ENCODE data around the gene PIGS.

The PIGS gene

DNA sequence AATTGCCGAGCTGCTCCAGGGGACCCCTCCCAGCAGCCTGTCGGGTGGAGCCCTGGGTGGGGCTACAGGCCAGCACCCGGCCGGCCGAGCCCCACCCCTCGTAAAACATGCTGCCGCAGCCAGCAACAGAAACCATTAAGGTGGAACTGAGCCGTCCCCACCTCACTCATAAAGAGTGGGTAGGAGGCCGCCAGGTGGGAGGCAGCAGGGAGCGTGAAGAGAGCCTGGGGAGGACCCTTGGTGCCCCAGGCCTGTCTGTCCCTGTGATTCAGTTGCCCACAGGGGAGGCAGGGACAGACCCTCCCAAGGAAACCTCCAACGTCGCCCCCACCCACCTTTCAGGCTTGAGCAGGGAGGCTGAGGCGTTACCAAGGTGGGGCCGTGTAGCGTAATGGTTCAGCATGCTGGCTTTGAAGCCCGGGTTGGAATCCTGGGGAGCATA, 56.7 kb downstream of the PIGS start:
- DNase-seq (ENCODE audit: extremely low spot score, insufficient read length, low read depth): no peak

DNA sequence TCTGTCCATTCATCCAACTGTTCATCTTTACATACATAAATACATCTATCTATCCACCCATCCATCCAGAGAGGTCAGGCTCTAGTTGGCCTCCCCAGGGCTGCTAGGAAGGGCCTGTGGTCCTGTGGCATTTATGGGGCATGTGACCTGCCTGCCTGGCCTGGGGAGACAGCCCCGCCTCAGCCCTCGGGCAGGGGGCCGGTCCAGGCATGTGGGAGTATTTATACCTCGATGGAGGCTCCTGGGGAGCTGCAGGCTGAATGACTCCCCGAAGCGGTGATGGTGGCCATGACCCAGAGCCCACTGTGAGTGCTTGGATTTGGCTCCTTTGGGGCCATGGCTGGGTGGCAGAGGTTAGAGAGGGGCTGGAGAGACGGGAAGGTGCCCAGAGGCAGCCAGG, 57.8 kb downstream of the PIGS start:
- no peak for DNase-seq (ENCODE audit: extremely low spot score, insufficient read length, low read depth)
- FAIRE-seq: no peak

More for the DNA sequence above, 56.7 kb downstream of the PIGS start:
- FAIRE-seq: no peak

DNA sequence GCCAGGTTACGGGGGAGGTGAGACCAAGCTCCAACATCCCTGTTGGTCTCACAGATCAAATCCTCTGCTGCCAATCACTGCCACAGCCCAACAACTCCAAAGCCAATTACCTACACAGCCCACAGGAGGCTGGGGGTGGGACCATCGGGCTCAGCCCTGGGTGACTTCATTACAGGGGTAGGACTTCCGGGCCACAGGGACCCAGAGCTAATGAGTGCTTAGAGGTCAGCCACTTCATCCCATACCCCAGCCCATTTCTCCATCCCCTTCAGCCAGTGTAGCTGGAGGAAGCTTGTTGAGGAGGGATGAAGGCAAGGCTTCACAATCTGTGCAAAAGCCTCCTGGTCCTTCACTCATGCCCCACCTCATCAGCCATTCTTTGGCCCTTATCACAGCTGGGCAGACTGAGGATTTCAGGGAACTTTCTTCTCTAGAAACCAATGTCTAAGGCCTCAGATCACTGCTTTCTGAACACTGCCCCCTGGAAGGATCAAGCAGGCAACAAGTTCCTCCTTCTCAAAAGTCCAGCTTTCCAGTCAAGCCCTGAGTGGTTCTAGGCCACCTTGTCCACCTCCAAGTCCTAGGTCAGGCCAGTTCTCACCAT, 59.4 kb downstream of the PIGS start:
- DNase-seq (ENCODE audit: extremely low spot score, insufficient read length, low read depth) (no peak), FAIRE-seq (no peak)

DNA sequence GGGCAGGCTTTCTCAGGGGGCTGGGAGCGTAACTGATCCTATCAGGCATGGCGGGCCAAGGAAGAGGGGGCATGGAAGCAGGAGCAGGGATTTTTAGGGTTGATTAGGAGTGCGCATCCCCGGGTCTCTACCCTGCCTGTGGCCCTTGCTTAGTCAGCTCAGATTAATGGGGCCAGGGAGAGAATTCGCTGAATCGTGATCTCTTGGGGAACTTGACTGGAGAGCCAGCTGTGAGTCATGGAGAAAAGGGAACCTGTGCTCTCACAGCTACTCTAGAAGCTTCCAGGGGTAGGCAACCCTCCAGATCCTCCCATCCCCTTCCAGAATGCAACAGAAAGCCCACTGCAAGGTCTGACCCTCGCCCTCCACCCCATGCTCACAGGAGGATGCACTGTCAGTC, 61.5 kb downstream of the PIGS start:
- FAIRE-seq: no peak
- no peak for DNase-seq (ENCODE audit: extremely low spot score, insufficient read length, low read depth)

DNA sequence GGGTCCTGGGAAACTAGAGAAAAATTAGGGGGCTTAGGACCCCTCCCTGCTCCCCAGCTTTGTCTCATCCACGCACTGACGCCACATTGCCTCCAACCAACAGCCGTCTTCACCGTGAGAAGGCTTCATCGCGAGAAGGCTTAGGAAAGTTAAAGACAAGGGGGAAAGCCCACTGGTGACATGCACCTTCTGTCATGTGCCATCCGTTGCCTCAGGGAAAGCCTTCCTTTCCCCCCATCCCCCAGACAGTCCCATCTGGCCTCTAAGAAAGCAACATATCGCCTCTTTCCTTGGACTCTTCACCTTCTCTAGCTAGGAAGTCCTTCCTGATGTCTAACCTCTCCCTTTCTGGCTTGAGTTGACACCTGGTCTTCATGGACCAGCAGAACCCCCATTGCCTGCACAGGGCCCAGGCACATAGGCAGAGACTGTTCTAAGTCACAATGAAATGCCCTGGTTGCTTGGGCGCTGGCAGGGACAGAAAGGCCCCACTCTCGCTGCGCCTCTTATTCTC, 63.1 kb downstream of the PIGS start:
- DNase-seq (ENCODE audit: extremely low spot score, insufficient read length, low read depth) (no peak), FAIRE-seq (no peak)

DNA sequence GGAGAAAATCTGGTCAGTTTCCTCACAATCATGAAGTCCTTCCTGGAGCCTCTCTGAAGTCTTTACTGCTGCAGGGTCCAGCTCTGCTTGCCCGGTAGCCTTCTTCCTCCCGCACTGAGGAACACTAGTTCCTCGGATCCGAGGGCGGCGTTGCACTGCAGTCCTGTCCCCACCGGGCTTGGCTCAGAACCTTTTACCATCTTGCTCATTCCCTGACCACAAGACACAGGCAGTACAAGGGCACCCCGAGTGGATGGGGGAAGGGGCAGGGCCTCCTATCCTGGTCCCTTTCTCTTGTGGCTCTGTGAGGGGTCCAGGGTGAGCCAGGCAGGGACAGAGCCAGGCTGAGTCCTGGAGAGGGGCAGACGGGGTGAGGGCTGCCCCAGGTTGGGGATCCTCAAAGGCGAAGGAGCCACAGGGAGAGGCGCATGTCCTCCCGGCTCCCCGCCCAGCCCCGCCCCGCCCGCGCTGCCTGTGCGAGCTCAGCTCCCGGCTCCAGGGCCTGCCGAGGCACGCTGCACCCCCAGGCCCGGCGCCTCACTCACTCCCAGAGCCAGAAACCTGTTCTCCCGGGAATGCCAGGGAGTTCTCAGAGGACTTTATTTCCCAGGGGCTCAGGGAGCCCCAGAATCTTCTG, 63.6 kb downstream of the PIGS start:
- FAIRE-seq (no peak), DNase-seq (ENCODE audit: extremely low spot score, insufficient read length, low read depth) (no peak)

DNA sequence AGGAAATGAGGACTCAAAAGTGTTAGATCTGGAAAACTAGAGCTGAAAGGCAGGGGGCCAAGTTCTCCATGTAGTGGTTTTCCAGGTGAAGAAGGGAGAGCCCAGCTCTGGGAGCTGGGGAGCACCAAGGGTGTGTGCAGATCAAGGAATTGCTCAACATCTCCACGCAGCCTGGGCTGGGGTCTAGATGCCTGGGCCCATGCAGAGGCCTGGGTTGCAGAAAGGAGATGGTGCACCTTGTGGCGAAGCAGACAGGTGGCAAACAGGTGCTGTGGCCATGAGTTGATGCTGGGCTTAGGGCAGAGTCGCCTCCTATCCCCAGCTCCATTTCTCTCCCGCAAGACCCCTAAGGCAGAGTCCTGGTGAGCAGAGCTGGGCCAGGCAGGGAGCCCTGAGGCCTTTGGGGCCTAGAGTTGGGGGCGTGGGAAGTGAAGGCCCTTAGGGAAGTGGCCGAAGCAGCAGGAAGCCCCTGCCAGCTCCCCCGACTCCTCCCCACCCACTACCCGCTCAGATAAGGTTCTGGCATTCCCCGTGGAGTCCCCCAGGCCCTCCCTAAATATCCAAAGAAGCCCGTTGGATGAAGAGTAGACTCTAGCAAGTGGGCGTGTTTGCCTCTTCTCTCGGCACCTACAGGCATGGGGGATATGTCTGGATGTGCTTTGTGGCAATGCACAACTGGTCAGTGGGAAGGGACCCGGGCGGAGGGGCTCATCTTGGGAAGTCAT, 64.4 kb downstream of the PIGS start:
- FAIRE-seq (no peak), DNase-seq (ENCODE audit: extremely low spot score, insufficient read length, low read depth) (no peak)

DNA sequence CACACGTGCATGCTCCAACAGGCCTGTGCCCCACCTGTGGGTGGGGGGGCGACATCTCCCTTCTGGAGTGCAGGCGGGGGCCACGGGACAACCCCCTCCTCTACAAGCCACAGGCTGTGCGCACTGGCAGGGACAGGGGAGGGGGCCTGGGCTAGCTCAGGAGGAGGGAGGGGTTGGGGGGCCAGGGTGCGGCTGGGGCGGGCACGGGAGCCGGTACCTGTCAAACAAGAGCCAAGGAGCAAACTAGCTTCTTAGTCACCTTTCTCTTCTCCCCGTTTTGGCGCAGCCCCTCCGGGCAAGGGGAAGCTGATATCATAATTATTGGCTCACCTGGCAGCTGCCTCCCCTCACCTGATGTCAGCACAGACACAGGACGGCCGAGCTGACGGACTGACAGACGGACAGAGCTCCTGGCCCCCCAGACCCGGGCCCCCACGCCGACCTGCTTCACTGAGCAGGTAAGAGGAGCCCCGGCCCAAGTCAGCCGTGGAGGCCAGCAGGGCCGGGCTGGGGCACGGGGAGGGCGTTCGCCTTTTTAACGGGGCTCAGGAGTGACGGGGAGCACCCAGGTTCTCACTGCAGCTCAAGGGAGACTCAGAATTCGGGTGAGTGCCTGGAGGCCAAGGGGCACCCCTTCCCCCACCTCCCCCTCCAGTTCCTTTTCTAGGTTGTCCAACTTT, 65.2 kb downstream of the PIGS start, which contains the start of gene FOXN1:
Gene FOXN1 (plus strand): TSS at position 363 of the 680 bp plus-strand sequence. CDS start 17,622 bp downstream, outside the sequence.
- DNase-seq (ENCODE audit: extremely low spot score, insufficient read length, low read depth) (no peak), FAIRE-seq (no peak)

DNA sequence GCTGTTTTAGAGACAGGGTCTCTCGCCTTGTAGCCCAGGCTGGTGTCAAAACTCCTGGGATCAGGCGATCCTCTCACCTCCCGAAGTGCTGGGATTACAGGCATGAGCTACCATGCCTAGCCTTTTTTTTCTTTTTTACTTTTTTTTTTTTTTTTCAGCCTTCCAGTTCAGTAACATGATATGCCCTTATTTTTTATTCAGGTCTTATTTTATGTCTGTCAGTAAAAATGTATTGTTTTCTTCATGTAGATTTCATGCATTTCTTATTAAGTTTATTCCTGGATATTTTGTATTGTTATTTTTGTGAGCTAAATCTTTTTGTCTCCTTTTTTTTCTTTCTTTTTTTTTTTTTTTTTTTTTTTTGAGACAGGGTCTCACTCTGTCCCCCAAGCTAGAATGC, 67.9 kb downstream of the PIGS start:
- no peak for DNase-seq (ENCODE audit: extremely low spot score, insufficient read length, low read depth)
- FAIRE-seq: no peak

Data from GM18507 (cell line).